Activated T-cell treated with anti-CD3 and anti-CD28 coated beads, Interleukin-2, amount 50 U/mL, for 48 hours (primary cell): ENCODE results near the gene AATK.

ENCODE experiments used
- DNase-seq, 2 experiments: peaks; one replicate each; pipeline ENCODE4 v3.0.0-alpha.2; 2020

AATK gene

DNA sequence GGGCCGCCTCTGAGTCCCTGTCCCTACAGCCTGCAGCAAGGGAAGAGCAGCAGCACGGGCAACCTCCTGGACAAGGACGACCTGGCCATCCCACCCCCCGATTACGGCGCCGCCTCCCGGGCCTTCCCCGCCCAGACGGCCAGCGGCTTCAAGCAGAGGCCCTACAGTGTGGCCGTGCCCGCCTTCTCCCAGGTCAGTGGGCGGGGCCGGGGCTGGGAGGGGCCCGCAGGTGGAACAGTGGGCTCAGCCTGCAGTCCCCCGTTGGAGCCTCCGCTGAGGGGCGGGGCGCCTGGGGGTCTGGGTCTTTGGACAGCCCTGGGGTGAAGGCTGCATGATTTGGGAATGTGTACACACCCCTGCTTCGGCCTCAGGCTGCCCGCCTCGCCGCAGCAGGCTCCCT is 59.3 kb downstream of the AATK start:
- no peak for DNase-seq

DNA sequence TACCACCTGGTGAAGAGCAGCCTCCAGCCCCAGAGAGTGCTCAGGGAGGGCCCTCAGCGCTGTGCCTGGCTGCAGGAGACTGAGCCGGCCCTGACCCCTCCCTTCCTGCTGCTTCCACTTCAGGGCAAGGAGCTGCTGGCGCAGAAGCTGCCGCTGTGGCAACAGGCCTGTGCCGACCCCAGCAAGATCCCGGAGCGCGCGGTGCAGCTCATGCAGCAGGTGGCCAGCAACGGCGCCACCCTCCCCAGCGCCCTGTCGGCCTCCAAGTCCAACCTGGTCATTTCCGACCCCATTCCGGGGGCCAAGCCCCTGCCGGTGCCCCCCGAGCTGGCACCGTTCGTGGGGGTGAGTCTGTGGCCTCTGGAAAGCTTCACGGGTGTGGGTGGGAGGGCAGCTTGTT is 62.6 kb downstream of the AATK start:
- DNase-seq, result no peak

DNA sequence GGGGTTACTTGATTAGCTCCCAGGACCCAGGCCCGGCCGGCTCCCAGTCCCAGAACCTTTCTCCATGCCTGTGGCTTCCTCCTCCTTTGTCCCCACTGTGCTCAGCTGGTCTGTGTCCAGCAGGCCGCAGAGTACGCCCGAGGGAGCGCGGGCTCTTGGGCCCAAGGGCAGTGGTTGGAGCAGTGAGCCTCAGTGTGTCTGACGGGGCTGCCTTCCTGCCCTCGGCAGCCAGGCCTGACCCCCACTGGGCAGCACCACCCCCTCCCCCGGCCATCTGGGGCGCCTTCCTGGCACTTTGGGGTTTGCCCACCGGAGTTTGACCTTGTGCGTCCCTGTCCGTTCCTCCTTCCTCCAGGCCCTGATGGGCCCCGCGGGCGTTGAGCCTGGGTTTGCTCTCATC is 63.2 kb downstream of the AATK start:
- no peak for DNase-seq

DNA sequence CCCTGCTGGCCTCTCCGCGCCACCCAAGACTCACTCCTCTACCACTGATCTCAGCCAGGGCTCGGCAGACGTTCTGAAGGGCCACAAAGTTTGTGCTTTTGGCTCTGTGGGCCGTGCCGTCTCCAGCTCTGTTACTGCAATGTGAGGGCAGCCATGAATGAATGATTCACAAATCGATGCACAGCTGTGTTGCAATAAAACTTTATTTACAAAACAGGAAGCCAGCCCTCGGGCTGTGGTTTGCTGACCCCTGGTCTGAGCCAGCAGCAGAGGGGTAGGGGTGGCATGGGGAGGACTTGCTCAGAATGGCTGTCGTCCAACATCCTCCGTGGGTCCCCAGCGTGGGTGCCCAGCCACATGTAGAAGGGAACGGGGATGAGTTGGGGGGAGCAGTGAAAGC is 63.7 kb downstream of the AATK start:
- DNase-seq, result no peak

DNA sequence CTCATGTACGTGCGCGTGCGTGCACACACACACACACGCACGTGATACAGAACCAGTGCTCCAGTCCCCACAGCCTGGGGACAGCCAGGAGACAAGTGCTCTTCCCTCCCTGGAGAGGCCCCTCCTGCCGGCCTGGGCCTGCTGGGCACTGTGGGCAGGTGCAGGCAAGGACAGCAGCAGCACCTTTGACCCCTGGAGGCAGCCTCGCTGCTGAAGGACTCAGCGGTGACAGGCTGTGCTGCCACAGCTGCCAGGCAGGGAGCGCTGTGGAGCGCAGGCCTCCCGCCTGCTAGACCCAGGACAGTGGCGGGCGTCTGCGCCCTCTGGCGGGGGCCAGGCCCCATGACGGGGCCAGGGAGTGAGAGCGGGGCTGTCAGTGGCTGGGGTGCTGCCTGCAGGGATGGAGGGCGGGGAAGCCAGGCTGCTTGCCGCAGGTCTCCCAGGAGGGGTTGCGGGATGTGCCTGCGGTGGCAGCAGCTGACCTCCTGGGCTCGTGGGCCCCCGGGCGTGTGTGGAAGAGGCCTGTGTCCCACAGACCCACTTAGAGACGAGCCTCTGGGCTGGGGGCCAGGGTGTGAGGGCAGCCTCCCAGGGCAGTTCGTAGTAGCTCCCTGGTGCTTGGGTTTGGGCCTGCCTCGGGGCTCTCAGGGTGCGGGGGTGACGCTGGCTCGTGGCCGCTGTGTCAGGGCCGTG is 64.3 kb downstream of the AATK start:
- peak; percentile 93 to 94 for DNase-seq

DNA sequence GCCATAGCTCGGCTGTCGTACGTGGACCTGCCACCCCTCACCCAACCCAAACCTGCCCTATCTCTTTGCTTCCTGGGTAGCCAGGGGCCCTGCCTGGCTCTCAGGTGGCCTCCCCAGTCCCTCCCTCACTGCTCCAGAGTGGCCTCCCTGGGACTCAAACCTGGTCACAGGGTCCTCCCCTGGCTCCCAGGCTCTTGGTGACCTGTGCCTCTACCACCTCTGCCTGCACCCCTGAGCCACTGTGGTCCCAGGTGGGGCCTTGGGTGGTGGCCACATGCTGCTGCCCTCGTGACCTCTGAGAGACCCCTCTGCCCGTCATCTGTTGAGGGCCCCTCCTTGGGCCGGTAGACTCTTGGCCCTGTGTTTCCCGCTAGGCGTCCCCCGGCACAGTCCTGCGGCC is 65.4 kb downstream of the AATK start:
- DNase-seq, result no peak

DNA sequence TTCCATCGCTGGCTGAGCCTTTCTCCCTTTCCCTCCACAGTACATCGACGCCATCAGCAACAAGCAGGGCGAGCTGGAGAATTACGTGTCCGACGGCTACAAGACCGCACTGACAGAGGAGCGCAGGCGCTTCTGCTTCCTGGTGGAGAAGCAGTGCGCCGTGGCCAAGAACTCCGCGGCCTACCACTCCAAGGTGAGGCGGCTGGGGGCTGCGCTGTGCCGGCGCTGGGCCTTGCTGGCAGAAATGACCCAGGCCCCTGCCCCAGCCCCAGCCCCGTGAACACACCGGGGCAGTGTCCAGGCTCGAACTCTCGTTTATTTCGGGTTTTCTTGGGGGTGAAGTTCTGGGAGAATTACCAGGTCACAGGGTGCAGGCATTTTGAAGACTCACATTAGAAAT is 66.1 kb downstream of the AATK start:
- no peak for DNase-seq

DNA sequence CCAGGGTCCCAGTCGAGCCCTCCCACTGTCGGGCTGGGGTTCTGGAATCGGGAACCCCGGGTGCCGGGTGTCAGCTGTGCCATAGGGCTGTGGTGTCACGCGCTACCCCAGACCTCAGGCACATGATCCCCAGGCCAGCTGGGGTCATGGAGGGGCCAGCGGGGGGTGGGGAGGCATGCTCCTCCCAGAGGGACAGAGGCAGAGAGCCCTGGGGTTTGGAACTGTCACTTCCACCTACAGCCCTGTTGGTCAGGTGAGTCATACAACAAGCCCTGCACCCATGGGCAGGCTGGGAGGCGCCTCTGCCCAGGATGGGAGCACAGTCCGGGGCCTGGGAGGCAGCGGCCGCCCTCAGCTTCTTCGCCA is 68.1 kb downstream of the AATK start:
- peak; percentile 52 to 61 for DNase-seq

DNA sequence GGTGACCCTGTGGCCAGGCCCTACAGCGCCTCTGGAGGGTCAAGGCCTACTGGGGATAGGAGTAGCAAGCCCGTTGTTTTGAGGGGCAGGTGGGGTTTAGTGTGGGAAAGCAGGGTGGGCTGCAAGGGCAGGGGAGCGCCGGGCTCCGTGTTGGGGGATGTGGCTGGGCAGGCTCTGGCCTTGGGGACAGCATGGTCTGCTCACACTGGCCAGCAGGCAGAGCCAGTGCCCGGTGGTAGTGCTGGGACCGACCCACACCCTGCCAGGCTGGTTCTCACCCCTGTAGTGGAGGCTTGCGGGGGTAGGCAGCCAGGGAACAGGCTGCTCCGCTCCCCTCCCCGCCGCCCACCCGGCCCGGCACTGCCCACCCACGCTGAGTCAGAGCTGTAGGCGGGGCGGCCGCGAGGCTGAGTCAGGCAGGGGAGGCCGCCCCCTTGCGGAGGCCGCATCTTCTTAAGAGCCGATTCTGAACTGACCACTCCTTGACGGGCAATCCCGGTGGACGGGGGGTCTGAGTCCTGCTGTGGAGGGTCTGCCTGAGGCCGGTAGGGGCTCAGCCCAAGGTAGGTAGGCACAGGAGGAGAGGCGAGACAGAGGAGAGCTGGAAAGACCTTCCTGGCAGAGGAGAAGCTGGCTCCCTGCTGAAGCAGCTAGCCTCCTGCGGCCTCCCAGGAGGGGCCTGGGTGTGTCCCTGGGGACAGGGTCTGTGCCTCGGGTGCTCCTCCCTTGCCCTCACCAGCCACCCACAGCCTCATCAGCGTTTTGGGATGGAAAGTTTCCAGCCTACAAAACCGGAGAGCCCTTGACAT is 68.7 kb downstream of the AATK start:
- DNase-seq, result peak; percentile 75 to 79

DNA sequence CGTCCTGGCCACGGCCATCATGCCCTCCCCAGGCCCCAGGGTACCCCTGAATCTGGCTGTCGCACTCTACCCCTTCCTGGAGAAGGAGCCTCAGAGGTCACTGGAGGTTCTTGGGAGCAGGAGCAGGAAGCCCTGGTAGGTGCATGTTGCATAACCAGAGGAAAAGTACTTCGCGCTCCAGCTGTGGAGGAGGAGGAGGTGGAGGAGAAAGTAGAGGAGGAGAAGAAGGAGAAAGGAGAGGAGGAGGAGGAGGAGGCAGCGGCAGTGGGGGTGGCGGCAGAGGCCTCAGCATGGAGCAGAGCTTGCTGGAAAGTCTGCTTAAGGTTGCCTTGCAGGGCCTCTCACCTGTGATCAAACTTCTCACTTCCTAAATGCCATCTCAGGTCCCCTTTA is 69.3 kb downstream of the AATK start:
- DNase-seq, result no peak

DNA sequence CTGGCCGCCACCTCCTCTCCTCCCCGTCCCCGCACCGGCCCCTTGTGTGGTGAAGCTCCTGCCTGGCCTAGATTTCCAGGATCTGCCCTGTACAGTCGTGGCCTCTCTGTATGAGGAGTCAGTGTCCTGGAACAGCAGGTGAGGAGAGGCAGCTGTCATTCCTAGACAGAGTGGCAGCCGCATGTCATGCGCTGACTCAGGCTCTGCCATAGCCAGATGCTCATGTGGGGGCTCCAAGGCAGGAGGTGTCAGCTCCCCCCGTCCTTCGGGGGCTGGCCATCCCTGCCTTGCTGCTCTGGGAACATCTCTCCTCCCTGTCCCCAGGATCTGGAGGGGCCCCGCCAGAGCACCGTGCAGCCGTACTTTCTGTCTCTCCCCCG is 70.6 kb downstream of the AATK start:
- peak; percentile 69 to 75 for DNase-seq

DNA sequence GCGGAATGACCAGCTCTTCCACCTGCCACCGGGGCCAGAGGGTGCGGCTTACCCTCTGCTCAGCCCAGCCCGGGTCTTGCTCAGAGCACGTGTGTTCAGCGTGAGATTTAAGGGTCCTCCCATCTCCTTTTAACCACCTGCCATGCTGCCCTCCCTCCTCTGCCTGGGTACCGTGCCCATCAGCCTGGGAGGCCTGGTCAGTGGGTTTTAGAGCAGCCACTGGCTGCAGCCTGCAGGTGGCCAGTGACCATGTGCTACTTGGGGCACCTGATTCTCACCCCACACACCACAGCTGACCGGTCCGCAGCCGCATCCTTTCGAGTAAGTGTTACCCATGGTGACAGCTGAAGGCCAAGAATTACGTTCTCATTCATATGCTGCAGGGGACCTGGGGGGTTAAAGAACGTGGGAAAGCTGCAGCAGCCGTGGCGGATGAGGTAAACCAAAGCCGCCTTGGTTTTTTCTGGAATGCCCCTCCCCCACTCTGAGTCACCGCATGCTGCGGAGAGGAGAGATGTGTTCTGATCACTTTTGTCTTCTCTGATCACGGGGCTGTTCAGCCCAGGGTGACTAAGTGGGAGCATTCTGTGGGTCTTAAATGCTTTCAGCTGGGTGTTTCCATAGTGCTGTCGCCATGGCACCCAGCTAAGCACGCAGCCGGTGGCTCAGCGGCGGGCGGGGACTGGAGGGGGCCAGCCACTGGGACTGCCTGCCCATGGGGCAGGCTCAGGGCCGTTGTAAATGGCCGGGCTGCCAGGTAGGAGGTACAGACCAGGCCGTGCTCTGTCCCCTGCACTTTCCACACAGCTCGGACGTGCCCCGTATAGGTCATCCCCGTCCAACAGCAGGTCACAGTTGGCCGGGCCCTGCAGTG is 71.3 kb downstream of the AATK start:
- peak; percentile 98 to 99 for DNase-seq

DNA sequence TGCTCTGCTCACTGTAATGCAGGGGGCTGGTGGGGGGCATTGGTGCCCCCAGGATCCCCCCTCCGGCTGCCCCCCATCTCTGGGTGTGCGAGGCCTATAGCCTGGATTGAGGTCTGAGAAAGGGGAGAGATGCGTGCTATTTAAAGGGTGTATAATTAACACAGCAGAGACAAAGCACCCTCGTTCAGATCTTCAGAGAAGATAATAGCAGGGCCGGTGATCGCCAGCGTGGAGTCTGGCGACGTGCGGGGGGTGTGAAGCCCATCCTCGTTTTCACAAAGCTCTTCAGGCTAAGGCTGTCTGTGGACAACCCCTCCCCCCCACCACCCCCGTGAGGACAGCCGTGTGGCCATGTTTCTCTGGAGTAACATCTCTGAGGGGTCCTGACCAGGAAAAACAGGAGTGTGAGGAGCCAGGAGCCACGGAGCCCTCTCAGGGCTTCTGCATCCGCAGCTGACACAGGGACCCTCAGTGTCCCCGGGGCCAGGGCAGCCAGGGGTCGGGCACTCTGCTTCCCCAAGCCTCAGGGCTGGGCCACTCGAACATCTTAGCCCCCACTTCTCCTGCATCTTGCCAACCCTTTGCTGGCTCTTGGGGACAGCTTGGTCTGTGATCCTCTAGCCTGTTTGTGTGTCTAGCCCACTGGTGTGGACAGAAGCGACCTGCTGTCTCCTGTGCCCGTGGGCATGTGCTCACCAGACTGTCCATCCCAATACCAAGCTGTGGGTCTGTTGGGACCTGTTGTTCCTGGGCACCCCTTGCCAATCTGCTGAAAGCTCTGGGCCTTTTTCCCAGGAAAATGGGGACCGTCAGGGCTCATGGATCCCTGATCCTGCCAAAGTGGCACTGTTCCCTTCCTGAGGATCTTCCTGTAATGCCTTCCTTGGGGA is 72.2 kb downstream of the AATK start:
- DNase-seq, result no peak

DNA sequence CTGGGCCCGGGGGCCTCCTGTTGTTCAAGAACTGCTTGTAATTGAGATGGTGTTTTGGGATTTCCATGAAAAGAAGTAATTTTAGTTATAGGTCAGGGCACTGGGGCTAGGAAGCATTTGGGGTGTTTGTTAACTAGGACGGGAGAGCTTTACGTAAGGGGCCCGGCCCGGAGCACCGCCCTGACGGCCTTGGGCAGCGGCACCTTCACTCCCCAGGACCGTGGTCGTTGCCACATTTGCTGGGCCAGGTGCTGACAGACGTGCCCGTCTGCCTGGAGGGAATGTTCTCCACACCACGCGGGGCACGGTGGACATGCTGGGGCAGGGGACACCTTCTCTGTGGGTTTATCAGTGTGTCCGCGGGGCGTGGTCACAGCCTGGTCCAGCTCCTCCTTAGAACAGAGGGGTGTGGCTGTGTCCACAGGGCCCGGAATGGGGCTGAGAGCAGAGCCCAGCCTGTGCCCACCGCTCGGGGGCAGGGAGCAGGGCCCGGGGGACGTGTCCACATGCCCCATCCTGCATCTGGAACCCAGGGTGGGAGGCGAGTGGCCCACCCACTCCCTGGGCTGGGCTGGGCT is 73.4 kb downstream of the AATK start:
- no peak for DNase-seq

DNA sequence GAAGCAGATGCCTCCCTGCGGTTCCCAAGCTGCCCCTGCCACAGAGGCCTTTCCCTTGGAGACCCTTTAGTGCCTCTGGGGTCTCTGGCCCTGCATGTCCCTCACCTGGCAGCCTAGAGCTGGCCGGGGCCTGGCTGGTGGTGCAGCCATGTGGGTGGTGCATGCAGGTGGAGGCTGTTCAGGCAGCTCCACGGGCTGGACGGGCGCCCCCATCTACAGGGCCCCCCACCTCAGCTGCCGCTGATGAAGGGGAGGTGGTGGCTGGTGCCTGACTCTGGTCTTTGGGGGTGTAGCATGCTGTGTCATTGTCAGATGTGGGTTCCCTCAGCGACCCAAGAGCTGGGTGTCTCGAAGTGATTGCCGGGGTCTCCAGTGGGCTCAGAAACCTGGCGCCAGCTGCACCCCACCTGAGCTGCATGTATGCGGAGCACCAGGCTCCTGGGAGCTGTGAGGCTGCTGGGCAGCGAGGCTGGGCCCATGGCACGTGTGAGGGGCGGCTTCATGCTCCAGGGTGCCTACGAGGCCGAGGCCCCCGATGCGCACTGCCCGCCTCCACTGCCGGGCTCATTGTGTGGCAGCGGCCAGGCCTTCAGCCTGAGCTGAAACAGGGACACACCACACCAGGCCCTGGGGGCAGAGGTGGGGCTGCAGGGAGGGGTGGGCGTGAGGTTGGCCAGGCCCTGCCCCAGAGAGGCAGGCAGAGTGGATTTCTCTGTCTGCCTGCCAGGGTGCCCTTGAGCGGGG is 74.1 kb downstream of the AATK start:
- DNase-seq, result no peak

DNA sequence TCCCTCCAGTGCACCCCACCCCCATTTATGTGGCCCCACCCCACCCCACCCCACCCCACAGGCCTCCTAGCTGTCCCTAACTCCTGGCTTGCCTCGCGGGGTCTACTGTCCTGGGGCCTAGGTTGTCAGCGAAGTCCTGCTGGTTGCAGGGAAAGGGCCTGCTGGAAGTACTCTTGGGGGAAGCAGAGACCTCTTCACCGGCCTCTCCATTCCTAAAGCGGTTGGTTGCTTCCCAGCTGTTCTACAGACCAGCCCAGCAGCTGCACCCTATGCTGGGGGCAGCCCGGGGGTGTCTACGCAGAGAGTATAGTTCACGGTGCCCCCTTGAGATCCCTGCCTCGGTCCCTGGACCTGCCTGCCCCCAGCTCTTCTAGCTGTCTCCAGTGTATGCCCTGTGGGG is 74.9 kb downstream of the AATK start:
- no peak for DNase-seq

DNA sequence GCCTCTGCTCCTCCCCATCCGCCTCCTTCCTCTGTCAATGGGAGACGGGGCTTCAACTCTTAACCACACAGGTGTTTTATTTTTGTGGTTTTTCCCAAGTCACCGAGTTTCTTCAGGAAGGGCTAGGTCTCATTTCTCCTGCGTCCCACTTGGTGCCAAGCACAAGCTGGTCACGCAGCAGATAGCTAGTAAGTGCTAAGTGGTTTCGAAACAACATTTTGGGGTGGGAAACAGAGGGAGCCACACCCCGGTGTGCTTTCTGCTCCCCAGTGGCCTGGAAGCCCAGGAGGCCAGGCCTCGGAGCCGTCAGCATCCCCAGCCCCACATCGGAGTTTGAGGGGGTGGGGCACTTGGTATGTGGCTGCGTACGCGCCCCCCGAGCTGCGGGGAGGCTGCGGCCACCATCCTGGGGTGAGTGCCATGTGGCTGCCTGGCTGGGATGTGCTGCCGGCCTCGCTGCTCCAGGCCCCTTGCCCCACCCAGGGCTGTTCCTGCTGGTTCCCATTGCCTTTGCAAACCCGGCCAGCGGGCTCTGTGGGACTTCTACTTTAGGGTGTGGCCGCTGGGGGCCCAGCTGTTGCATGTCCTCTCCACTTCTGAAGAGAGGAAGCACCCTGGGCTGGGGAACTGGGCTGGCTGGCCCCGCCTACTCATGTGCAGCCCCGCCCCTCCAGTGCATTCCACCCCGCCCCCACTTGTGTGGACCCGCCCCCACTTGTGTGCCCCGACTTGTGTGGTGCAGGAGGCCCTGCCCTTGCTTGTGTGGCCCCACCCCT is 75.5 kb downstream of the AATK start:
- peak; percentile 38 to 55 for DNase-seq

DNA sequence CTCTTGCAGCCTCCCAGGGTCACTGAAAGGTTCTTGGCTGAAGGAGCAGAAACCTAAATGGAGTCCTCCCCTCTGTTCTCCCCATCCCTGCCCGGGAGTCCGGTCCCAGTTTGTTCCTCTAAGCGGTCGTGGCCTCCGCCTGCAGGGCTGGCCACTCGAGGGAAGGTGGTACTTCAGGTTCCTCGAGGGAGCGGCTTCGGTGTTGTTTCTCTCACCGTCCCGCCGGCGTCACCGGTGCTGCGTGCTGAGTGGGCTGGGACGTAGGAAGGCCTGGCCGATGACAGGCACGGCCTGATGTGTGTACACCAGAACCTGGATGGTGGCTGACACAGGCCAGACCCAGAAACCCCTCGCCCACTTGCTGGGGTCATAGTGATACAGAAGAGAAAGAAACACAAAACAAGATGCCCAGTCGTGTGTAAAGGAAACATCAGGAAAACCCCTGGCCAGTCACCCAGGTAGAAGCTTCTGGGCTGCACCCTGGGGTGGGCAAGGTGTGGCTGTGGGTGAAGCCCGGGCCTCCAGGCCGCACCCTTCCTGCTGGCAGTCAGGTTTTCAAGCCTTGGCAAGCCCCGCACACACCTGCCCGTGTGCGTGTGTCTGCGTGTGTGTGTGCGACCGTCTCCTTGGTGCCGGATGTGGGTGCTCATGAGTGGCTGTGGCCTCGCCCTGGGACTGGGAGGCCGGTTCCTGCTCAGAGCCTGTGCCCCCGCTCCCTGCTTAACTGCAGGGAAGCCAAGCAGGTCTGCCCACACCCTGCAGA is 79.1 kb downstream of the AATK start:
- no peak for DNase-seq

DNA sequence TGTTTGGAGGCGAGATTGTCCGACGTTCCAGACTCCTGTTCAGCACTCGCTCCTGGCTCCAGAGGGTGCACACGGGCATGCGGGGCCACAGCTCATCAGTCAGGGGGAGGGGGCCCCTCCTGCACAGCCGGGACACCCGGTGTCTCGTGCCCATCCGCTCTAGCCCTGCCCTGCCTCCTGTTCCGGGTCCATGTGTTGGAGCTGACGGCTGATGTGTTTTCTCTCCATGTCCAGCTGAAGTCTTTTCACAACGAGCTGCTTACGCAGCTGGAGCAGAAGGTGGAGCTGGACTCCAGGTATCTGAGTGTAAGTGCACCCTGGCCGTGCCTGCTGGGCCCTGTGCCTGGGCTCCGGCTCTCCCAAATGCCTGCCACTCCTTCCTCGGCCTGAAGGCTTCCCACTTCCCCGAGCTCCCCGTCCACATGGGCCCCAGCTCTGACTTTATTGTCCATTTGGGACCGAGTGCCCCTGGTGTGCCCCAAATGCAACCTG is 80.6 kb downstream of the AATK start:
- DNase-seq, result no peak
